ENCODE measurements around the gene RARS1.

GRCh38 chr5:168563959-168564358, 77.7 kb downstream of the RARS1 start:
- TF ChIP-seq SUZ12 (IDR thresholded peaks at IDR 0.05) (no peak), ELF4 (IDR thresholded peaks at IDR 0.05) (no peak), SP1 (IDR thresholded peaks at IDR 0.05) (no peak), BHLHE40 (IDR thresholded peaks at IDR 0.05; ENCODE audit: borderline replicate concordance) (no peak), ZNF384 (IDR thresholded peaks at IDR 0.05) (no peak), L3MBTL2 (conservative IDR thresholded peaks at IDR 0.05) (no peak), NFRKB (IDR thresholded peaks at IDR 0.05) (no peak), FOXM1 (IDR thresholded peaks at IDR 0.05; ENCODE audit: borderline replicate concordance) (no peak), TARDBP (IDR thresholded peaks at IDR 0.05) (no peak), HDGF (IDR thresholded peaks at IDR 0.05; ENCODE audit: borderline replicate concordance) (no peak), FOXK2 (IDR thresholded peaks at IDR 0.05) (no peak)

Data from HEK293T (cell line).